ENCODE results near the gene GMPR2.

DNA sequence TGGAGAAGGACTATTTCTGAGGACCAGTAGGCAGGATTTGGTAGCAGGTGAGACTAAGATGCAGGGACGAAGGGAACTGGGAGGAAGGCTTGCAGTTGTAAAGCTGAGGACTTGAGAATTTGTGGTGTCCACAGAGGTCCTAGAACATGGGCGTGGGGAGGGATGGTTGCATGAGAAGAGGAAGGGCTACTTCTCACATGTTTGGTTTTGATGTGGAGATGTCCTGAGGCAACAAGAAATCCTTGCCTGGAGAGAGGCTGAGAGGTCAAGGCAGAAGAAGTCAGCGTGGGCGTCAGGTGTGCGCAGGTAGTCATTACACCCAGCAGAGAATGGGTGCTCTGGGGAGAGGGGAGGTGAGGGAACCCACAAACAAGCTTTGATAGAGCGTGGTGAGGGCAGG, 44.3 kb downstream of the GMPR2 start:
- TF ChIP-seq, protein P1, sequence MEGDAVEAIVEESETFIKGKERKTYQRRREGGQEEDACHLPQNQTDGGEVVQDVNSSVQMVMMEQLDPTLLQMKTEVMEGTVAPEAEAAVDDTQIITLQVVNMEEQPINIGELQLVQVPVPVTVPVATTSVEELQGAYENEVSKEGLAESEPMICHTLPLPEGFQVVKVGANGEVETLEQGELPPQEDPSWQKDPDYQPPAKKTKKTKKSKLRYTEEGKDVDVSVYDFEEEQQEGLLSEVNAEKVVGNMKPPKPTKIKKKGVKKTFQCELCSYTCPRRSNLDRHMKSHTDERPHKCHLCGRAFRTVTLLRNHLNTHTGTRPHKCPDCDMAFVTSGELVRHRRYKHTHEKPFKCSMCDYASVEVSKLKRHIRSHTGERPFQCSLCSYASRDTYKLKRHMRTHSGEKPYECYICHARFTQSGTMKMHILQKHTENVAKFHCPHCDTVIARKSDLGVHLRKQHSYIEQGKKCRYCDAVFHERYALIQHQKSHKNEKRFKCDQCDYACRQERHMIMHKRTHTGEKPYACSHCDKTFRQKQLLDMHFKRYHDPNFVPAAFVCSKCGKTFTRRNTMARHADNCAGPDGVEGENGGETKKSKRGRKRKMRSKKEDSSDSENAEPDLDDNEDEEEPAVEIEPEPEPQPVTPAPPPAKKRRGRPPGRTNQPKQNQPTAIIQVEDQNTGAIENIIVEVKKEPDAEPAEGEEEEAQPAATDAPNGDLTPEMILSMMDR (IDR thresholded peaks at IDR 0.05; ENCODE audit: poor library complexity), result no peak
- no peak for TF ChIP-seq EZH2phosphoT487 (IDR thresholded peaks at IDR 0.05; ENCODE audit: low read depth, severe bottlenecking, unreplicated experiment)

Data from hepatocyte (in vitro differentiated cells).